Bronchial epithelial cell (primary cell): ENCODE data around the gene LMX1B. TPM values are rescaled to one million over a fixed set of nuclear protein-coding genes. Genes with fewer than 3 reads are reported as not detected.

Experiments
- DNase-seq: peaks from one replicate; pipeline ENCODE4 v3.0.0-alpha.2; 2010; ENCODE audit warnings: low read depth
- FAIRE-seq: peaks from 2 replicates; lab custom pipeline; 2011; peaks lifted over from hg19 to GRCh38; lab: Jason Lieb, UNC
- H3K27me3 ChIP-seq: 2 replicates; pipeline ENCODE4 v1.5.1; 2011; ENCODE audit warnings: low read length; ENCODE audit not compliant: control insufficient read depth, insufficient read depth
- H3K36me3 ChIP-seq: 2 replicates; pipeline ENCODE4 v1.5.1; 2011; ENCODE audit warnings: low read length; ENCODE audit not compliant: control insufficient read depth, insufficient read depth
- H3K4me3 ChIP-seq: 2 replicates; pipeline ENCODE4 v1.5.1; 2011; ENCODE audit warnings: mild to moderate bottlenecking, low read depth, low read length, control low read depth
- CTCF ChIP-seq: IDR thresholded peaks from 2 replicates; pipeline ENCODE4 v1.5.1; 2011; ENCODE audit warnings: mild to moderate bottlenecking, moderate library complexity, low read length, control low read depth, inconsistent platforms; ENCODE audit not compliant: insufficient read depth, severe bottlenecking
- total RNA-seq: library from RNA; depleted of rRNA; stranded (reverse); fragments of >200 nt; gene quantifications from 2 replicates; pipeline ENCODE4 v1.2.1, GENCODE V29; 2014

LMX1B gene
- total RNA-seq, 1 donor from 2014 or later = not detected

GRCh38 chr9:126698756-126699155 lies 85.0 kb downstream of the LMX1B start:
- TF ChIP-seq CTCF = no peak
- DNase-seq (no peak), FAIRE-seq (no peak)
- Histone ChIP-seq H3K36me3 (no peaks in the 10 kb centered on the region), H3K27me3 (peaks cover 7% of the 10 kb centered on the region), H3K4me3 (no peak overlapping the region)

GRCh38 chr9:126699401-126699881 lies 85.7 kb downstream of the LMX1B start:
- DNase-seq = no peak
- no peak for TF ChIP-seq CTCF

GRCh38 chr9:126700296-126700695 lies 86.6 kb downstream of the LMX1B start:
- no peak for TF ChIP-seq CTCF

More at GRCh38 chr9:126699401-126699881, 85.7 kb downstream of the LMX1B start:
- Histone ChIP-seq H3K4me3 (no peak overlapping the region), H3K36me3 (no peaks in the 10 kb centered on the region), H3K27me3 (peaks cover 7% of the 10 kb centered on the region)
- FAIRE-seq = no peak

GRCh38 chr9:126700903-126701812 lies 87.4 kb downstream of the LMX1B start:
- no peak for TF ChIP-seq CTCF
- no peak for FAIRE-seq
- peaks cover 5% of the 10 kb centered on the region for H3K27me3 ChIP-seq

More at GRCh38 chr9:126700296-126700695, 86.6 kb downstream of the LMX1B start:
- Histone ChIP-seq H3K27me3 (peaks cover 5% of the 10 kb centered on the region), H3K36me3 (no peaks in the 10 kb centered on the region), H3K4me3 (no peak overlapping the region)
- FAIRE-seq (no peak), DNase-seq (no peak)

GRCh38 chr9:126701813-126702140 lies 88.0 kb downstream of the LMX1B start:
- Histone ChIP-seq H3K36me3 (no peaks in the 10 kb centered on the region), H3K27me3 (peaks cover 5% of the 10 kb centered on the region), H3K4me3 (no peak overlapping the region)
- no peak for TF ChIP-seq CTCF
- no peak for FAIRE-seq
- DNase-seq = no peak

More at GRCh38 chr9:126700903-126701812, 87.4 kb downstream of the LMX1B start:
- no peak for DNase-seq
- Histone ChIP-seq H3K36me3 (no peaks in the 10 kb centered on the region), H3K4me3 (no peak overlapping the region)
